HL-60 (cell line): ENCODE measurements around the gene ATXN3.

Source experiments
- DNase-seq, 2 experiments: peaks; one replicate each; pipeline ENCODE4 v3.0.0-alpha.2; 2010 to 2020; ENCODE audit warnings: low read depth in 1 of 2, low spot score in 1 of 2
- H3K27ac ChIP-seq: fragments of 250-450 bp; sonication (Bioruptor Pico); replicated peaks from 2 replicates; pipeline ENCODE4 v1.5.1; 2020; ENCODE audit warnings: mild to moderate bottlenecking, moderate library complexity
- H3K27me3 ChIP-seq: fragments of 250-450 bp; sonication (Bioruptor Pico); 2 replicates; pipeline ENCODE4 v1.5.1; 2021; ENCODE audit warnings: mild to moderate bottlenecking, moderate library complexity; ENCODE audit not compliant: insufficient read depth, poor library complexity, severe bottlenecking
- H3K4me3 ChIP-seq: replicated peaks from 2 replicates; pipeline ENCODE4 v1.5.1; 2011; ENCODE audit warnings: mild to moderate bottlenecking, control low read depth, low read length; ENCODE audit not compliant: insufficient read depth
- GABPA ChIP-seq: IDR thresholded peaks from 2 replicates; pipeline ENCODE4 v1.6.1; 2012; ENCODE audit warnings: low read depth
- POLR2AphosphoS5 ChIP-seq: IDR thresholded peaks from 2 replicates; pipeline ENCODE4 v1.6.1; 2012; ENCODE audit warnings: low read depth
- REST ChIP-seq: IDR thresholded peaks from 2 replicates; pipeline ENCODE4 v1.6.1; 2012; ENCODE audit warnings: low read depth; ENCODE audit not compliant: insufficient replicate concordance
- SPI1 ChIP-seq: IDR thresholded peaks from 2 replicates; pipeline ENCODE4 v1.6.1; 2012; ENCODE audit warnings: low read depth, mild to moderate bottlenecking, borderline replicate concordance
- TF ChIP-seq, protein P1 (sequence below): IDR thresholded peaks from one replicate; pipeline ENCODE4 v1.5.1; 2011; ENCODE audit warnings: low read length, control low read depth, inconsistent platforms; ENCODE audit not compliant: insufficient read depth

The ATXN3 gene

DNA sequence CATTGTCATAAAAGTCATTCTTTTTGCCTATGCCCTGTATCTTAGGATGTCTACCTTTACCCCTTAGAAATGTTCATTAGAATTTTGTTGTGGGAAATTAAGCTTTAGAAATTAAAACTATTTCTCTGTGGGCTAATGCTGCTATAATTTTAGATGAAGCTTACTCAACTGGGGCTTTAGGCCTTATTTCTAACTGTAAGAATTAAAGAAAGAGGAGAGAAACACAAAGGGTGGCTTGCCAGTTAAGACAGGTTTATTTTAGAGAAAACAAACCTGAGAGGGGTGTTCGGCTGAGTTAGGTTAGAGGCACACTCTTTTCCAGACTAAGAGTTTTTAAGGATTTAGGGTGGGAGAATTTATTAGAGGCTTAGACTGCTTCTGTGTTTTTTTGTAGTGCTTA lies 72.9 kb downstream of the ATXN3 start:
- no peak for TF ChIP-seq GABPA
- TF ChIP-seq, protein P1, sequence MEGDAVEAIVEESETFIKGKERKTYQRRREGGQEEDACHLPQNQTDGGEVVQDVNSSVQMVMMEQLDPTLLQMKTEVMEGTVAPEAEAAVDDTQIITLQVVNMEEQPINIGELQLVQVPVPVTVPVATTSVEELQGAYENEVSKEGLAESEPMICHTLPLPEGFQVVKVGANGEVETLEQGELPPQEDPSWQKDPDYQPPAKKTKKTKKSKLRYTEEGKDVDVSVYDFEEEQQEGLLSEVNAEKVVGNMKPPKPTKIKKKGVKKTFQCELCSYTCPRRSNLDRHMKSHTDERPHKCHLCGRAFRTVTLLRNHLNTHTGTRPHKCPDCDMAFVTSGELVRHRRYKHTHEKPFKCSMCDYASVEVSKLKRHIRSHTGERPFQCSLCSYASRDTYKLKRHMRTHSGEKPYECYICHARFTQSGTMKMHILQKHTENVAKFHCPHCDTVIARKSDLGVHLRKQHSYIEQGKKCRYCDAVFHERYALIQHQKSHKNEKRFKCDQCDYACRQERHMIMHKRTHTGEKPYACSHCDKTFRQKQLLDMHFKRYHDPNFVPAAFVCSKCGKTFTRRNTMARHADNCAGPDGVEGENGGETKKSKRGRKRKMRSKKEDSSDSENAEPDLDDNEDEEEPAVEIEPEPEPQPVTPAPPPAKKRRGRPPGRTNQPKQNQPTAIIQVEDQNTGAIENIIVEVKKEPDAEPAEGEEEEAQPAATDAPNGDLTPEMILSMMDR = no peak
- no peak for TF ChIP-seq REST
- TF ChIP-seq SPI1 = no peak
- no peak for DNase-seq
- no peak overlapping the region for H3K4me3 ChIP-seq
- no peak overlapping the region for H3K27ac ChIP-seq
- no peaks in the 10 kb centered on the region for H3K27me3 ChIP-seq

DNA sequence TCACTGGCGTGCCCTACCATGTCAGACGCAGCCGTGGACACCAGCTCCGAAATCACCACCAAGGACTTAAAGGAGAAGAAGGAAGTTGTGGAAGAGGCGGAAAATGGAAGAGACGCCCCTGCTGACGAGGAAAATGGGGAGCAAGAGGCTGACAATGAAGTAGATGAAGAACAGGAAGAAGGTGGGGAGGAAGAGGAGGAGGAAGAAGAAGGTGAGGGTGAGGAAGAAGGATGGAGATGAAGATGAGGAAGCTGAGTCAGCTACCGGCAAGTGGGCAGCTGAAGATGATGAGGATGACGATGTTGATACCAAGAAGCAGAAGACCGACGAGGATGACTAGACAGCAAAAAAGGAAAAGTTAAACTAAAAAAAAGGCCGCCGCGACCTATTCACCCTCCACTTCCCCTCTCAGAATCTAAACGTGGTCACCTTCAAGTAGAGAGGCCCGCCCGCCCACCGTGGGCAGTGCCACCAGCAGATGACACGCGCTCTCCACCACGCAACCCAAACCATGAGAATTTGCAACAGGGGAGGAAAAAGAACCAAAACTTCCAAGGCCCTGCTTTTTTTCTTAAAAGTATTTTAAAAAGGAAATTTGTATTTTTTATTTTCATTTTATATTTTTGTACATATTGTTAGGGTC lies 79.7 kb downstream of the ATXN3 start:
- no peak overlapping the region for H3K27ac ChIP-seq
- no peak for DNase-seq
- no peak for TF ChIP-seq GABPA
- TF ChIP-seq, protein P1 = no peak
- TF ChIP-seq POLR2AphosphoS5 = no peak
- no peak for TF ChIP-seq REST
- TF ChIP-seq SPI1 = no peak
- H3K4me3 ChIP-seq = no peak overlapping the region
- no peaks in the 10 kb centered on the region for H3K27me3 ChIP-seq

DNA sequence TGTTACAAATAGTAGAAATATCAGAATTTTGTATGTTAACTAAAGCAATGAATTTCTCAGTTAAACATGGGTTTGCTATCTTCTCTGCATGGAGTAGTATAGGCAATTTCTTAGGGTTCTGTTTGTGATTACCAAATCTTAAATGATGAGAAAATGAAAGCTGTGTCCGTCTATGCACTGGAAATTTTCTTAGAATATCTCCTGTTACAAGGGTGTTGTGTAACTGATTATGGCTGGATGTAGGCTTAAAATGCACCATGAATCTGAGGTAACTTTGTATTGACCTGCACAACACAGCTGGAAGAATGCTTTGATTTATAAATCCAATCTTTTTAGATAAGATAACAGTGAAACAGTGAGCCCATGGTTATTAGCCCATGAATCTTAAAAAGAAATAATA lies 84.3 kb downstream of the ATXN3 start:
- H3K4me3 ChIP-seq = no peak overlapping the region
- H3K27me3 ChIP-seq = no peaks in the 10 kb centered on the region
- no peak for TF ChIP-seq REST
- no peak for TF ChIP-seq SPI1
- TF ChIP-seq POLR2AphosphoS5 = no peak
- H3K27ac ChIP-seq = no peak overlapping the region
- no peak for DNase-seq
